HG02970 (cell line): Measurements from ENCODE around the gene DTHD1.
A peak's percentile ranks its signal among the peaks of the same experiment; 100 is the strongest.

Source experiments
- ATAC-seq: cut with Tn5 transposase; IDR thresholded peaks from one replicate; pipeline ENCODE4 v1.9.1; 2021; ENCODE audit warnings: mild to moderate bottlenecking, moderate library complexity, moderate number of reproducible peaks; ENCODE audit not compliant: unreplicated experiment, low FRiP score

Gene DTHD1

DNA sequence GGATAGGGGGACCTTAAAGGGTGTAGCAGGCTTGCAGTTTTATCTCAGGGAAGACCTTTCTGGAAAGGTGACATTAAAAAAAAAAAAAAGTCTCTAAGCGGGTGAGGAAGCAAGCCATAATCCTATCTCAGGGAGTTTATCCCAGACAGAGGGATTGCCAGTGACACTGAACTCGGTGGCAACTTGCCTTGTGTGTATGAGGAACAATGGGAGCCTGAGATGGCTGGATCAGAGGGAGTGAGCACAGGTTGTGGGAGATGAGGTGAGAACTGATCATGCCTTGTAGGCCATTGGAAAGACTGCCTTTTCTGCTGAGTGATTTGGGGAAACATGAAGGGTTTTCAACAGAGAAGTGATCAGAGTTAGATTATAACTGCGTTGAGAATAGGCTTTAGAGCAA is 31.1 kb downstream of the DTHD1 start:
- no peak for ATAC-seq

DNA sequence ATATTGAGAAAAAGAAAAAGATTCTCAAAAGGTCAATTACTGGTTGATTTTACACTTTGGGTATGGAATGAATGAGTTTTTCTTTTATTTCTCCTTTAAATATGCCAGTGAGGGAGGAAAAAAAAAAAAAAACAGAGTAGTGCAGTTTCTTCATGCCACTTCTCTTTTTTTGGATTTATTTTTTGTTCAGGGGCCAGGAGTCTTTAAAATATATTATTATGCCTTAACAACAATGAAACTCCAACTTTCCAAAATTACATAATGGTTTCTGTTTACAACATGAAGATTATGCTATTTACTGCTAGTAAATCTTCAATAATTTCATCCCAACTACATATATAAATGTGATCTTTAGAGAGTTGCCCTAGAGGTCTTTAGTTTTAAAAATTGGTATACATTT is 31.9 kb downstream of the DTHD1 start:
- ATAC-seq, result no peak

GRCh38 chr4:36313703-36314102 is 32.3 kb downstream of the DTHD1 start:
- ATAC-seq, result no peak

DNA sequence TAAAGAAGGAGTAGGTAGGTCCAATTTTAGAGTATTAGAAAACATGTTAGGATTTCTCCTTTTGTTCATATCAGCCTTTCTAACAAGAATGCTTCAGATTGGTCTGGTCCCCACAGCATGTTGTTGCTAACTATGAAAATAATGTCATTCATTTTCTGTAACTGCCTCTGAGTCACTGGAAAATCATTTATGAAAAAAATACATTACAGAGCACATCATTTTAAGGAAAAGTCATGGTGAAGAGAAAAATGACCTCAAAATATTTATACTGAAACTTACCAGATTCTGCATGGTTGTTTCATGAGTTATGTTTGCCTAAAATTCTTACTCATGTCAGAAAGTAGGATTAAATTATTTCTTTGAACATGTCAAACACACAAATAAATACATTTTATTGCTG is 35.2 kb downstream of the DTHD1 start:
- no peak for ATAC-seq

DNA sequence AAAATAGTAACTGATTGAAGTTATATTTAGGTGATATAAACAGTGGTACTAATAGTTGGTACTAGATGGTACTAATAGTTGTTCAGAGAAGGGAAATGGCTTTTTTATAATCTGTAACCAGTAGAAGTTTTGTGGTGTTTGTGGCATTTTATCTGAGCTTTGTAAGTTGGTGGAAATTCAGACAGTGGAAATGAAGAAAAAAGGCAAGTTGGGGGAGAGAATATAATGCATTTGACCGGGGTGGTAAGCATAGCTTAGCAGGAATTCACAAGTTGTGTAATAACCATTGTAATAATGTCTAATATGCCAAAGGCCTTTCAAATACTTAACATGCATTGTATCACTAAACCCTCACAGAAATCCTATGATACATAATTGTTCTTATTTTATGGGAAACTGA is 36.3 kb downstream of the DTHD1 start:
- no peak for ATAC-seq

DNA sequence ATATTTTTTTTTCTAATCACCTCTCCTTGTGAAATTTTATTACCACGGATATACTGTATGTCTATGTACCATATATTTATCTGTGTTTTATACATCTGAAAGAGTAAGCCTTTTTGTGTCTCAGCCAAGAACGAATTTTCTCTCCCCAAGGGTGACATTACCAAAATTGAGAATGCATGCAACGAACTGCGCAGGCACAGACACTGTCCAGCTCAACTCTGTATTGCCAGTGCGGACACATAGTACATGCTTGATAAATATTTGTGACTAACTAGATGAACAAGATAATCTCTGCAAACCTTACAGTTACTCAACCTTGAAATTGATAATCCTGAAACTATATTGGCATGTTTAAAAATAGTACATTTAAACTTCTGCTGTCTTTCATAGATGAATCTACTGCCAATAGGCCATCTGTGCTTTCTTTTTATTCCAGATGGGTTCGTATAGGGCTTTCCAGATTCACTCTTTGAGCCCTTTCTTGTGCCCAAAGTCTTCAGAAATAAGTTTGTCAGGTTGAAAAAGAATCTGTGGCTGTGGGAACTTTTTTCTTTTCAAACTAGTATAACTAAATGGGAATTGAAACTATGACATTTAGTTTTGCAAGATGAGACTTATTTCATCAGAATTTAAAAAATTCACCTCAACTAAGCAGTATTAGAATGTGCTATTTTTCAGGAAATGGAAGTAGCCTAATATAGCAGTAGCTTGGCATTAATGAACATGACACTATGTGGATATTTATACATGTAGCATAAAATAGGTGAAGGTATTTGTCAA is 38.9 kb downstream of the DTHD1 start:
- no peak for ATAC-seq

DNA sequence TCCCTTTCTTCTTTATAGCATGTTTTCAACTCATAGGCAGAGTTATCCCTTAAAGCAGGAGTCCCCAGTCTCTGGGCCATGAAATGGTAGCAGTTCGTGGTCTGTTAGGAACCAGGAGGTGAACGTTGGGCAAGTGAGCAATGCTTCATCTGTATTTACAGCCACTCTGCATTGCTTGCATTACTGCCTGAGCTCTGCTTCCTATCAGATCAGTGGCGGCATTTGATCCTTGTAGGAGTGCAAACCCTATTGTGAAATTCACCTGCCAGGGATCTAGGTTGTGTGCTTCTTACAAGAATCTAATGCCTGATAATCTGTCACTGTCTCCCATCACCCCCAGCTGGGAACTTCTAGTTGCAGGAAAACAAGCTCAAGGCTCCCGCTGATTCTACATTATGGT is 39.8 kb downstream of the DTHD1 start:
- no peak for ATAC-seq

- peak; percentile 35 for ATAC-seq
These were observed 41.5 kb downstream of the DTHD1 start for GRCh38 chr4:36322921-36323354.

DNA sequence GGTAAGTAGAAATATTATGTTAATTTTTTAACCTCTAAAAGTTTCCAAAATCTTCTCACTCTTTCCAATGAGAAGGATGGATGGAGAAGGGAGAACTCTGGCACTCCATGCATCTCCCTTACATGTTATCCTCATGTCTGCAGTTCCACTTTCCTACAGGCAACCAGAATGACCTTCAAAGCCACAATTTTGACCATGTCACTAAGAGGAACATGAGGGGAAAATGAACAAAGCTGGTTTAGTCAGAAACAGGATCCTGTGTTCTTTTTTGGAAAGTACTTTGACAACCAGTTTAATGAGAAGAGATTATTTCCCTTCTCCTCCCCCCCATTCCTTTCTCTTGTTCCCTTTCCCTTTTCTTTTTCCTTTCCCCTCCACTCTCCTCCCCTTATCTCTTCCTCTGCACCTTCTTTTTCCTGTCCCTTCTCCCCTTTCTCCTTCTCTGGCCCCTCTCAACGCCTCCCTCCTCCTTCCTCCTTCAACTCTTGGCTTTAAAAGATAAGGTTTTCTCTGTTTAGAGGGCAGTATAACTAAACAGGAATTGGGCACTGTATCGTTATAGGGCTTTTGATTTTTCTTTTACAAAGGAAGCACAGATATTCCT is 42.5 kb downstream of the DTHD1 start:
- no peak for ATAC-seq

DNA sequence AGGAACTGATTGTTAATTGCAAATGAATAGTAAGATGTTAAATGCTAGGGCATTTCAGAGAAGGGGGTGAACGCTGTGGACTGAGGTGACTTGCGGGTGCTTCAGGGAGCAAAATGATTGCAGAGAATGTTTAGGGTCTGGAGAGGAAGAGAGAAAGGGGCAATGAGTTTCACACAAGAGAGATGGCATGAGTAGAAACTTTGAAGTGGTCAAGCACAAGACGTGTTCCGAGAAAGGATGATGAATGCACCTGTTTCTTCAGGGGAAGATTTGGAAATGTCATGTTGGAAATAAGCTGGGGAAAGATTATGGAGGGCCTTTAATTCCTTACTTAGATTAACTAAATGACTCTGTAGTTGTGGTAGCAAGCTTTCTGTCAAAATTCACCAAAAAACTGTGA is 43.4 kb downstream of the DTHD1 start:
- no peak for ATAC-seq

DNA sequence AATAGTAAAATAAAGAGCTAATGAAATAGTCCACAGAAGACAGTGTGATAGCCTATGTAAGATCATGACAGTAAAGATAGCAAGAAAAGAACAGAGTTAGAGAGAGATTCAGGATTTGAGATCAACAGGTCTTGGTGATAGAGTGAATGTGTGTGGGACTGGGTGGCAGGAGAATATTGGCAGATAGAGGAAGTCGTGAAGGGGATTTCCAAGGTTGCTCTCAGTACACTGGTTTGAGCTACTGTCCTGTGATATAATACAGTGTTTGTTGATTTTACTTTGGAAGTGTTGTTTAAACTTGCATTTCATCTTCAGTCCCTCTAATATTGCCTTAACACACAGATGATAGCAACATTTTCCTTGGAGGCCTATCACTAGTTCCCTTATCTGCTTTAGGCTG is 44.1 kb downstream of the DTHD1 start:
- peak; percentile 41 for ATAC-seq

DNA sequence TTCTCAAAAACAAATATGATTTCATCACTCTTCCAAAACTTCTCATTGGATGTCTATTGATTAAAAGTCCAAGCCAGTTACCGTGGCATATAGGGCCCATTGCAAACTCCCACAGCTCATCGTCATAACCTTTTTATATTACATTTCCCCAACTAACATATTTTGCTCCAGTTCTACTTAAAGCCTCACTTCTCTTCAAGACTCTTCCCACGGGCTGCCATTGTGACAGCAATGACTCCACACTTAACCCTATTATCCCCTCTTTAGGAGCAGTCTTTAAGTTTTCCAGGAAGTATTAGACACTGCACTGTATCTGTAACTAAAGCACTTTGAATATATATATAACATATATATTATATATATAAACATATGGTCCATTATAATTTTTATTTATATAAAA is 44.5 kb downstream of the DTHD1 start:
- no peak for ATAC-seq

DNA sequence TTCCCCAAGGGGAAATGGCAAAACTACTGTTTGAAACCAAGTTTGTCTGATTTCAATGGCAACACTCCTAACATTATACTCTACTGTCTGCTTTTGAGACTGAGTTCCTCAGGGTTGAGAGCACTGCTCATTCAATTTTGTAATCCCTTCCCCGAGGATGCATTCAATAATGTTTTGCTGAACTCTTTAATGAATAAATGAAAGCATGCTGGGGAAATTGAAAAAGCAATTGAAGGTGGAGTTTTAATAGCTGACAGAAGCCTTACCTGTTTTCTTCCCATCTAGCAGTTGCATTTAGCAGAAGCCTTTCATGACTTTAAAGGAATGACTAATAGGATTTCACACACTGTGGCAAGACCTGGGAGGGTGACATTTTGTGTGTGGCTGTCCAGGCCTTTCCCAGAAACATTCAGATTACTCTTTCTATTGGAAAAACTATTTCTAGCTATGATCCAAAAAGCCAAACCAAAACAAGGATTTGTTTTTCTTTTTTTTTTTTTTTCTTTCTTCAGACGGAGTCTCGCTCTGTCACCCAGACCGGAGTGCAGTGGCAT is 45.1 kb downstream of the DTHD1 start:
- ATAC-seq, result no peak

- no peak for ATAC-seq
These were observed 46.0 kb downstream of the DTHD1 start for GRCh38 chr4:36327400-36327799.

GRCh38 chr4:36328130-36328529 is 46.7 kb downstream of the DTHD1 start:
- ATAC-seq, result no peak

DNA sequence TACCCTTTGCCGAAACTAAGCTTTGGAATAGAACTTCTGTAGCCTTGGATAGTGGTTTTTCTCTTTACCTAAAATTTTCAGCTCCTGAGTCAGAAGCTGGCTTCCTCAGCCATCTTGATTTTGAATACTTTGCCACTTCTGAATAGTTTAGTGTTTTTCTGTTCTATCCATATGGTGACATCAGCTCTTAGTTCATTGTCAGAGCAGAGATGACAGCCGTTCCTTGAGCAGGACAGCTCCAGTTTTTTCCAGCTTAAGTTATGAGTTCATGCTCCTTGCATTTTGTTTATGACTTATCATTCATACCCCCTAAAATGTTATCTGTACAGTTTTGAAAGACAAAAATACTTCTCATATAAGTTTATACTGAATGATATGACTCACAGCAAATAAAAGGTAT is 47.8 kb downstream of the DTHD1 start:
- no peak for ATAC-seq

DNA sequence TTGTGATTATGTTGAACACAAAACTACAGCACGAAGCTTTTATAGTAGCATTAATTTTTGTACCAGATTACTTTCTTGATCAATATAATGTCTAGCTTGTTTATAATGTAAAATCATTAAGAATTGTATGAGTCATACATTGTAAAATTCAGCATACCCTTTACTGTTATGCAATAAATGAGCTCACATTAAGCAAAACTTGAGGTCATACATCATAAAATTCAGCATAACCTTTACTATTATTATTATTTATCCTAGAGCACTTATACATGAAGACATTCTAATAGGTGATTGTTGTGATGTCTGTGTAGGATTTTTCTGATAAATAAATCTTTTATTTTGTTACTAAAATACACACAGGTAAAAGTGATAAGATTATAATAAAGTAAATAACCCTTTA is 49.4 kb downstream of the DTHD1 start:
- ATAC-seq, result no peak

DNA sequence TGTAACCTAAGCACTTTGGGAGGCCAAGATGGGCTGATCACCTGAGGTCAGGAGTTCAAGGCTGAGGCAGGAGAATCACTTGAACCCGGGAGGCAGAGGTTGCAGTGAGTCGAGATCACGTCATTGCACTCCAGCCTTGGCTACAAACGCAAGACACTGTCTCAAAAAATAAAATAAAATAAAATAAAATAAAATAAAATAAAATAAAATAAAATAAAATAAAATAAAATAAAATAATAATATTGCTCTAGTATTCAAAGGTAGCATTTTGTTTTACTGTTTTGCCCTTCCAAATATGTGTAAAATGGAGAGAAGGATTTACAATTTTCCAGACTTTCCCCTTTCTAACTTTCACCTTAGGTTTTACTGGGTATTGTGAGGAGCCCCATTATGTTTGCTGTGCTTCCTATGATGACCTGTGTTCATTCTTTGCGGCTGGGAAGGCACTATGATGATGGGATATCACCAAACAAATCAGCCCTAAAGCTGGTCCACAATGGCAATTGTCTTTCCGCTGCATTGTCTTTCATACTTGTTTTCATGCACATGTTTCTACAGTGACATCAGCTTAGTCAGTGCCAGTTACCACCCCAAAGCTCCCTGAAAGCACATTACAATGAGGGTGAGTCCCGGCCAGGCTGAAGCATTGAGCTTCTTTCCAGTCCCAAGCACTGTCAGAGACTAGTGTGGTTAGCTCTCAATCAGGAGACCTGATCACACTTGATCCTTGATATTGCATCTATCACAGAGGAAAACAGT is 50.8 kb downstream of the DTHD1 start:
- ATAC-seq, result peak; percentile 58

GRCh38 chr4:36332782-36333131 is 51.3 kb downstream of the DTHD1 start:
- peak; percentile 96 for ATAC-seq

GRCh38 chr4:36333303-36333877 is 52.0 kb downstream of the DTHD1 start:
- ATAC-seq, result no peak

GRCh38 chr4:36337665-36338185 is 56.3 kb downstream of the DTHD1 start:
- ATAC-seq, result no peak
